Sigmoid colon (tissue), 7 donors: ENCODE measurements around the gene CHD1. TPM values are rescaled to one million over a fixed set of nuclear protein-coding genes. Genes with fewer than 3 reads are reported as not detected.

Experiments used
- DNase-seq: peaks from one replicate; pipeline ENCODE4 v3.0.0-alpha.2; 2019
- H3K27ac ChIP-seq, 4 donors: fragments of 200-600 bp; sonication (generic); one replicate each; pipeline ENCODE4 v1.5.1; 2016 to 2019; ENCODE audit warnings: mild to moderate bottlenecking in 1 of 4
- H3K27me3 ChIP-seq, 3 donors: fragments of 200-600 bp; sonication (generic); one replicate each; pipeline ENCODE4 v1.5.1; 2019; ENCODE audit warnings: mild to moderate bottlenecking in 1 of 3
- H3K36me3 ChIP-seq, 4 donors: fragments of 200-600 bp; sonication (generic); one replicate each; pipeline ENCODE4 v1.5.1; 2016 to 2019
- H3K4me1 ChIP-seq, 4 donors: fragments of 200-600 bp; sonication (generic); one replicate each; pipeline ENCODE4 v1.5.1; 2017 to 2019
- H3K4me3 ChIP-seq, 4 donors: fragments of 200-600 bp; sonication (generic); one replicate each; pipeline ENCODE4 v1.5.1; 2017 to 2019; ENCODE audit warnings: mild to moderate bottlenecking in 2 of 4, moderate library complexity in 1 of 4
- H3K9me3 ChIP-seq, 4 donors: fragments of 200-600 bp in 3 of 4; sonication (generic) in 3 of 4; one replicate each; pipeline versions ENCODE4 v1.5.1 to v1.6.1; 2013 to 2019
- CTCF ChIP-seq, 4 experiments: fragments of 450-650 bp in 3 of 4; fragments of 200-600 bp in 1 of 4; IDR thresholded peaks; one replicate each; pipeline ENCODE4 v1.5.1; 2016 to 2019; ENCODE audit warnings: antibody characterized with exemption in 4 of 4, mild to moderate bottlenecking in 3 of 4, moderate library complexity in 2 of 4
- EP300 ChIP-seq, 4 donors: sonication (generic); formaldehyde crosslinking; IDR thresholded peaks; one replicate each; pipeline ENCODE4 v1.6.1; 2017; ENCODE audit warnings: antibody characterized with exemption in 4 of 4
- POLR2A ChIP-seq, 2 donors: fragments of 450-650 bp; IDR thresholded peaks; one replicate each; pipeline ENCODE4 v1.6.1; 2016; ENCODE audit warnings: antibody characterized with exemption in 2 of 2, mild to moderate bottlenecking in 2 of 2, moderate library complexity in 2 of 2
- POLR2AphosphoS5 ChIP-seq, 4 donors: sonication (generic); formaldehyde crosslinking; IDR thresholded peaks; one replicate each; pipeline ENCODE4 v1.6.1; 2017; ENCODE audit warnings: antibody characterized with exemption in 4 of 4
- WGBS, 2 donors: extraction: QIAGEN DNeasy Blood & Tissue Kit; methylation state at CpG; one replicate each; pipeline ENCODE4 v1.1.7; 2013; 5-methylcytosine and 5-hydroxymethylcytosine counted together
- intact Hi-C: fragments of 100-400 bp; cut with DNase I; formaldehyde crosslinking; loops from one replicate; pipeline ENCODE4 v1.15.1; 2023
- polyA plus RNA-seq, 3 donors: library from polyadenylated mRNA; stranded (reverse); fragments of 200-250 nt; gene quantifications; one replicate each; pipeline ENCODE4 v1.2.3, GENCODE V29; 2013
- total RNA-seq, 4 donors: library from RNA; depleted of rRNA; stranded (reverse); fragments of >200 nt; gene quantifications; one replicate each; pipeline ENCODE4 v1.1.0, GENCODE V29; 2016
- donor health status: healthy with polysubstance abuse.
- donor health status: Bipolar disorder and iron deficiency.
- donor health status: healthy.

The CHD1 gene
- total and polyA plus RNA-seq, 7 donors = 13.9 to 73.3 (median 38.2) TPM

- TF ChIP-seq CTCF (IDR thresholded peaks at IDR 0.05) (no peak), POLR2A (IDR thresholded peaks at IDR 0.05) (no peak), EP300 (IDR thresholded peaks at IDR 0.05) (no peak), POLR2AphosphoS5 (IDR thresholded peaks at IDR 0.05) (no peak)
- Histone ChIP-seq H3K27me3 (no peaks in the 10 kb centered on the region), H3K27ac (no peak overlapping the region), H3K9me3 (no peaks in the 10 kb centered on the region), H3K36me3 (peaks cover 0 to 100% (median 32%) of the 10 kb centered on the region in 4 donors), H3K4me1 (no peaks in the 10 kb centered on the region), H3K4me3 (no peak overlapping the region)
- intact Hi-C loops = no loop called here
- DNase-seq = no peak
Observed at GRCh38 chr5:98899456-98899855, 29.4 kb downstream of the CHD1 start.

DNA sequence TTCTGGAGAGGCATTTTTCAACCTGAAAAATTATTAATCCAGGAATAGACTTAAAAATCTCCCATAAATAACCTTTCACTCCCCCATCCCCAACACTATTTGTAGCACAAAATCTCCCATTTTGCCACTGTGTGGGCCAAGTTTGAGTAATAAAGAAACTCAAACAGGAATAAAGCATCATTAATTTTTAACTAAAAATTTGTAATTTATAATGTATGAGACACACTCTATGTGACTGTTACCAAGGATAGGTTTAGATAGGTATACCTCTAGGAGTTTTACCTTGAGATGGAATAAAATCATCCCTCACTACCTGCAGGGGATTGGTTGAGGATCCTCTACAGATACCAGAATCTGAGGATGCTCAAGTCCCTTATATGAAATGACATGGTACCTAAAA lies 30.1 kb downstream of the CHD1 start:
- intact Hi-C loops = no loop called here
- Histone ChIP-seq H3K36me3 (peaks cover 0 to 100% (median 35%) of the 10 kb centered on the region in 4 donors), H3K9me3 (no peaks in the 10 kb centered on the region), H3K4me1 (no peaks in the 10 kb centered on the region), H3K27ac (no peak overlapping the region), H3K27me3 (no peaks in the 10 kb centered on the region), H3K4me3 (no peak overlapping the region)
- TF ChIP-seq POLR2A (IDR thresholded peaks at IDR 0.05) = no peak
- TF ChIP-seq POLR2AphosphoS5 (IDR thresholded peaks at IDR 0.05) = no peak
- no peak for TF ChIP-seq CTCF (IDR thresholded peaks at IDR 0.05)
- no peak for TF ChIP-seq EP300 (IDR thresholded peaks at IDR 0.05)
- DNase-seq = no peak

DNA sequence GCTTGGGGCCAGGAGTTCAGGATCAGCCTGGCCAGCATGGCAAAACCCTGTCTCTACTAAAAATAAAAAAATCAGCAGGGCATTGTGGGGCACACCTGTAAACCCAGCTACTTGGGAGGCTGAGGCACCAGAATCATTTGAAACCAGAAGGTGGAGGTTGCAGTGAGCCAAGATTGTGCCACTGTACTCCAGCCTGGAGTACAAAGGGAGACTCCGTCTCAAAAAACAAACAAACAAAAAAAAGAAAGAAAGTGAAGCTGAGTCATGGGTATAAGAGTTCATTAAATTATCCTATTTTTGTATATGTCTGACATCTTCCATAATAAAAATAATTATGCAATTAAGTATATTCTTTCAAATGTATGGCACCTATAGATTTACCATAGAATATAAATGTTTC lies 37.2 kb downstream of the CHD1 start:
- 84 to 97% methylated on average over 1 of the region's 1 CpG for WGBS, 2 donors

DNA sequence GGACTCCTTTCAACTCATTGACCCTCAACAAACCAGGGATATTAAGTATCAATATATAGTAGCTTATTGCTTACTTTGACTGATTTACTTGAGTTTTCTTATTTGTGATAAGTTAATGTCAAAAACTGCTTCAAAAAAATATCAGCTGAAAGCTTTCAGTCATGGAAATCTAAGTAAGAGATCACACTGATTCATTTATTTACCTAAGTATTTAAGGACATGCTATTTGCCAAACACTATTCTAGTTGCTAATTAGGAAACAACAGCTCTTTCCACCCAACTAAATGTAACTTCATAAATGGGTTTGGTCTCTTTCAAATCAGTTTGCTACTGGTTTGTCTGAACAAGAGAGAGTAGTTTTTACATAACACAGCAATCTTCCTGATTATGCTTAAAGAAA lies 48.2 kb downstream of the CHD1 start:
- Histone ChIP-seq H3K36me3 (peaks cover 11 to 96% (median 31%) of the 10 kb centered on the region in 4 donors), H3K27ac (no peak overlapping the region), H3K9me3 (no peaks in the 10 kb centered on the region), H3K27me3 (no peaks in the 10 kb centered on the region), H3K4me1 (no peaks in the 10 kb centered on the region), H3K4me3 (no peak overlapping the region)
- TF ChIP-seq CTCF (IDR thresholded peaks at IDR 0.05) = no peak
- TF ChIP-seq EP300 (IDR thresholded peaks at IDR 0.05) = no peak
- TF ChIP-seq POLR2AphosphoS5 (IDR thresholded peaks at IDR 0.05) = no peak
- TF ChIP-seq POLR2A (IDR thresholded peaks at IDR 0.05) = no peak
- no peak for DNase-seq
- intact Hi-C loops = no loop called here

More for the DNA sequence above, 37.2 kb downstream of the CHD1 start:
- H3K4me3 ChIP-seq = no peak overlapping the region
- no peaks in the 10 kb centered on the region for H3K4me1 ChIP-seq
- intact Hi-C loops = no loop called here
- no peak for DNase-seq
- peaks cover 4 to 97% (median 23%) of the 10 kb centered on the region in 4 donors for H3K36me3 ChIP-seq
- no peak for TF ChIP-seq POLR2AphosphoS5 (IDR thresholded peaks at IDR 0.05)
- TF ChIP-seq POLR2A (IDR thresholded peaks at IDR 0.05) = no peak
- no peak overlapping the region for H3K27ac ChIP-seq
- no peaks in the 10 kb centered on the region for H3K9me3 ChIP-seq
- H3K27me3 ChIP-seq = no peaks in the 10 kb centered on the region

- H3K9me3 ChIP-seq = no peaks in the 10 kb centered on the region
- no peak for DNase-seq
- H3K4me1 ChIP-seq = no peaks in the 10 kb centered on the region
- no peaks in the 10 kb centered on the region for H3K27me3 ChIP-seq
- WGBS, 2 donors = 90 to 94% methylated on average over 3 of the region's 3 CpGs
- H3K27ac ChIP-seq = no peak overlapping the region
- intact Hi-C loops = no loop called here
- peaks cover 11 to 97% (median 28%) of the 10 kb centered on the region in 4 donors for H3K36me3 ChIP-seq
- TF ChIP-seq POLR2AphosphoS5 (IDR thresholded peaks at IDR 0.05) (no peak), POLR2A (IDR thresholded peaks at IDR 0.05) (no peak), CTCF (IDR thresholded peaks at IDR 0.05) (no peak), EP300 (IDR thresholded peaks at IDR 0.05) (no peak)
- no peak overlapping the region for H3K4me3 ChIP-seq
Observed at GRCh38 chr5:98880151-98880550, 48.7 kb downstream of the CHD1 start.
